ENCODE data around the gene CT55.
"Not testable (repeated sequence)": the region's sequence is repeated elsewhere in the genome, so short reads cannot be mapped to it uniquely, and the experiment has no call there.

The CT55 gene

DNA sequence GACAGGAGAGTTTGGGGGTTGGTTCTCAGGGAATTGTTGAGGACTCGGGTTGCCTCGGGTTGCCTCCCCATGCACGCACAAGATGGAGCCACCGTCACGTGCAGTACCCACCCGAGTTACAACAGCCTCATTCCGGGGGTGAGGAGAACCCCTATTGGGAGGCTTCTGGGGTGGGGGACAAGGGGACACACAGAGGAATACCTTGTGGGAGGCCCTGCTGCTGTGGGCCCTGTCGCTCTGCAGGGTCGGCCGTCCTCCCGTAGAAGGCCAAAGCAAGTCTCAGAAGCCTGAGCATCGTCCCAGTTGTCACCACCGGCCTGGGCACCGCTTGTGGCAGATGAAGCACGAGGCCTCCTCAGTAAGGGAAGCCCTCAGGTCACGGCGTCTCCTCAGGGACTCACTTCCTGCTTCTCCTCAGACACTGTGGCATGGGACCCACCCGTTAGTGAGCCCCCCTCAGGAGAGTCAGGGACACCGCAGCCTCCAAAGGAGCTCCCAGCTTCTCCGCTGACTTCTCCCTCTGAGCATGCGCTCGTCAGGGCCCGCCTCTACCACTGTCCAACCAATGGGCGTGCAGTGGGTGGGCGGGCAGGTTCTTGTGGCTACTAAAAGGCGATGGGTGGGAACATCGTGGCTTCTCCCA, at the start of gene CT55:
TSS of gene CT55 (minus strand) at position 522 of the 643 bp plus-strand sequence. CDS start at position 295, 227 bp downstream.
- DNase-seq: no peak

- DNase-seq: no peak
Observed at GRCh38 chrX:135213200-135213844, 42.1 kb upstream of the CT55 start.

DNA sequence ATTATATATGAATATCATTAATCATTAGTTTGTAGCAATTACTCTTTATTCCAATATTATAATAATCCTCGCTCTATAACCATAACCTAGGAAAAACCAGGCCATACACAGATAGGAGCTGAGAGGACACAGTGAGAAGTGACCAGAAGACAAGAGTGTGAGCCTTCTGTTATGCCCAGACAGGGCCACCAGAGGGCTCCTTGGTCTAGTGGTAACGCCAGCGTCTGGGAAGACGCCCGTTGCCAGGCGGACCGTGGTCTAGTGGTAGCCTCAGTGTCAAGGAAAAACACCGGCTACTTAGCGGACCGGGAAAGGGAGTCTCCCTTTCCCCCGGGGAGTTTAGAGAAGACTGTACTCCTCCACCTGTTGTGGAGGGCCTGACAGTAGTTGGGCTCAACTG, 35.2 kb upstream of the CT55 start:
- not testable (repeated sequence) for DNase-seq

DNA sequence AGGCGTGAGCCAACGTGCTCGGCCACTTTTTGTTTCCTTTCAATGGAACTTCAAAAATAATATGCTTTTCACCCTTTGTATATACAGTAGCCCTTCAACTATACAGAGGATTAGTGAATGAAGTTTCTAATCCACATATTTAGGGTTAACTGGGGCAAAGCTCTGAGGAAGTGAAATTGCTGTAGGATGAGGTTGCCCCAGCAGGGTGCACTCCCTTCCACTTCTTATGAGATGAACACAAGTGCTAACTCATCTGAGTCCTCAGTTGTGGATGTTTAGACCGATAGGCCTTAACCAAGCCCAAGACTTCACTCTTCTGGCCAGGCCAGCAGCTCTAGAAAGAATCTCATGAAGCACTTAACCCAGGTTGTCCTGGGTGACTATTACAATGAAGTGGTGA, 29.1 kb upstream of the CT55 start:
- DNase-seq: no peak

- no peak for DNase-seq
Observed at GRCh38 chrX:135194684-135195083, 23.5 kb upstream of the CT55 start.

- DNase-seq: no peak
Observed at GRCh38 chrX:135193740-135194139, 22.5 kb upstream of the CT55 start.

DNA sequence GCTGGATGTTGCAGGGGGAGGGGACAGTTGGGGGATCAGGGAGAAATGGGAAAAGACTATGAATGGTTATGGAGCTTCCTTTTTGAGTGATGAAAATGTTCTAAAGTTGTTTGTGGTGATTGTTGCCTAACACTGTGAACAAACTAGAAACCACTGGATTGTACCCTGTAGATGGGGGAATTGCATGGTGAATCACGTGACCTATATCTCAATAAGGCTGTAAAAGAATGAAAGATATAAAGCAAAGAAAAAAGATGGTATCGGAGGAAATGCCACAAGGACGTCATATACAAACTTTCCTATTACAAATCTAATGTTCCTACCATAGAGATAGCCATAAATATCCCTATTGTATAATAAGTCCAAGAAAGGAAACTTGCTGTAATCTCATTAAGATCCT, 20.6 kb upstream of the CT55 start:
- DNase-seq: no peak

- DNase-seq: no peak
Observed at GRCh38 chrX:135185795-135186443, 14.7 kb upstream of the CT55 start.

DNA sequence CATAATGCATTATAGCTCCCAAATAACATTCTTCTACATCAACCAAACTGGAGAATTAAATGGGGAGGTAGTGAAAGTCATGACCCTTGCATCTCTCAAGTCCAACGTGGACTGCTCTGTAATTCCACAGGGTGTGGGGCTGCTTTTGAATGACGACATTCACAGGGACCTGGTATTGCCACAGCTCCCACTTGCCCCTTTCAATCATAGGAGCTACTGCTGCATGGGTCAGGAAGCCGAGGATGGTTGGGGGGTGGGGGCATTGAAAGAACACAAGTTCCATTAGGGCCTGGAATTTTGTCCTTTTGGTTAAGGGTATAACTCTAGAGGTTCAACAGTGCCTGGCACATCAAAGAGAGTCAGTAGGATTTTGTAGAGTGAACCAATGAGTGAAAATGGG, 7.4 kb upstream of the CT55 start:
- no peak for DNase-seq

DNA sequence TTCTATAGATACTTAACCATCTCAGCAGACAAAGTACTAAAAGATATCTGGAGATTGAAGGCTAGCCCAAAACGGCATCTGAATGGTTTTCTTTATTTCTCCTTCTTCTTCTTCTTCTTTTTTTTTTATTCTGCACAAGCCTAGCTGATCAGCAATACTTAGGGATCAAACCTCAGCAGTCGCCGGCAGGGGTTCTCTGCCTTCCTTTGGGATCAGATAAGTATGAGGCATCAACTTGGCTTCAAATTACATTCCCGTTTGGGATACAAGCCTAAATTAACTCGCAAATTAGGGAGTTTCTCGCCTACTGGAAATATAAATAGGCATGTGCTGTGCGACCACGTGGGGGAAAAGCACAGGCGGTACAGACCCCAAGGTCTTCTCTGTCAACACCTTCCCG, 730 bp downstream of the CT55 start:
- DNase-seq: no peak

GRCh38 chrX:135169534-135169933, 1.7 kb downstream of the CT55 start:
- DNase-seq: not testable (repeated sequence)

- no peak for DNase-seq
Observed at GRCh38 chrX:135168486-135168885, 2.7 kb downstream of the CT55 start.

- DNase-seq: not testable (repeated sequence)
Observed at GRCh38 chrX:135154688-135155087, 16.5 kb downstream of the CT55 start.

- not testable (repeated sequence) for DNase-seq
Observed at GRCh38 chrX:135126145-135126544, 45.1 kb downstream of the CT55 start.

DNA sequence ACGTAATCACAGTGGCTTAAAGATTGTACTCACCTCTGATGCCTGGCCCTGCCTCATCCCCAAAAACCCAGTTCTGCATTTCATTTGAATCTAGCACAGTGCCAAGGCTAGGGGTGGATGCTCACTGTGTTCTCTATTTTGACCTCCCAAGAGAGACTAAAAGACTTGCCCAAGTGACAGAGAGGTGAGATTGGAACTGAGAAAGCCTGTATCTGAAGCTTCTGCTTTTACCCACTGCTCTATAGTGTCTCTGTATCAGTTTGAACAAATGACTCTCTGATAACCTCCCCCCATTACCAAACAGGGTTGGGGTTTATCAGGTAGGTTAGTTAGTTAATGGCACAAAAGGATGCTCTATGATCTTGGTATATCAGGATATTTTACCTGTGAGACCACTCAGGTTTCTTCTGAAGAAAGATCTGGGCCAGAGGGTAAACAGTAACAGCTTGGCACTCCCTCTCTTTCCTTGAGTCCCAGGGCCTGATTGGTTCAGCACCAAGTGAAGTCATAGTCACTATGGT, 51.1 kb downstream of the CT55 start, which contains the start of gene ETDB:
TSS of gene ETDB (minus strand) at position 471 of the 521 bp plus-strand sequence. CDS start 1,265 bp downstream, outside the sequence.
- DNase-seq: not testable (repeated sequence)

DNA sequence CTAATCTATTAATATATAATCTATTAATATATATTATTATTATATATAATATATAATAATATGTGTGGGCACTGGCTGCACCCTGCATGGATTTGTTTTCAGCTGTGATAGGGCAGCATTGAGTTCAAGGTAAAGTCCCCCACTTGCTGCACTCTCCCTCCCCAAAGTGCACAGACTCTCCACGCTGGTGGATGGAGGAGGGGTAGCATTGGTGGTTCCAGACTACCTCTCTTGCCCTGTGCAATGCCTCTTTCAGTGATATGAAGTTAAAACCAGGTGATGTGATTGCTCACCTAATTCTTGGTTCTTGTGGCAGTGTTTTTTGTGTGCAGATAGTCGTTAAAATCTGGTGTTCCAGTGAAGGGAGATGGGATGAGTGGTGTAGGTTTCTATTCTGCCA, 55.1 kb downstream of the CT55 start:
- DNase-seq: not testable (repeated sequence)

DNA sequence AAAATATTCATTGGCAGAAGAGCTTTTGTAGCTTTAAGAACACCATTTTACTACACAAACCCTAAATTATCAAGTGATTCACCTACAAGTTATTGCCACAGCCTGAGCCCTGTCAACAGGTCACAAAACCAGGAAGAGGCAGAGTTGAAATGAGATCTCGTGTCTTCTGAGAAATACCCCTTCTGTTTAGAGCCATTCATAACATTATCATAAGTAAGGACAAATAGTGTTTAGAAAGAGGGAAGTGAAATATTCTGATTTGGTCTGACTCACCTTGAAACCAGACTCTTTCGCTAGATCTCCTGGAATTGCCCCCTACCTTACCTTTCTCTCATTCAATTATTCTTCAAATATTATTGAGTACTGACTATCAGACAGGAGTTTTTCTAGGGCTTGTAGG, 56.8 kb downstream of the CT55 start:
- no peak for DNase-seq

DNA sequence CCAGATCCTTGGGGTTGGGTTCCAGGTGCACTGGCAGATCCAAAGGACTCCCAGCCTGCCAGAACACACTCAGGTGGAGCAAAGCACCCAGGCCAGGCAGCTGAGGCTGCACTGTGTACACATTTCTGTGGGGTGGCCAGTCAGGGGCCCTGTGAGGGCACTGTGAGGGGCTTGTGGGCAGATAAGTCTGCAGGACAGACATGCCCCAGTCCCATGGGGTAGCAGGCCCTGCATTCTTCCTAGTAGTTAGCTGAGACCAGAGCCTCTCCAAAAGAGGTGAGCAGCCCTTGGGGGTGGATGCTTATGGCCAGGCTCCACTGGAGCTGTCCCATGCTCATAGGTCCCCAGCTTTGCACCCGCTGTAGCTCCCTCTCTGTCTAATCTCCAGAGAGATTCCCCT, 58.5 kb downstream of the CT55 start:
- no peak for DNase-seq

DNA sequence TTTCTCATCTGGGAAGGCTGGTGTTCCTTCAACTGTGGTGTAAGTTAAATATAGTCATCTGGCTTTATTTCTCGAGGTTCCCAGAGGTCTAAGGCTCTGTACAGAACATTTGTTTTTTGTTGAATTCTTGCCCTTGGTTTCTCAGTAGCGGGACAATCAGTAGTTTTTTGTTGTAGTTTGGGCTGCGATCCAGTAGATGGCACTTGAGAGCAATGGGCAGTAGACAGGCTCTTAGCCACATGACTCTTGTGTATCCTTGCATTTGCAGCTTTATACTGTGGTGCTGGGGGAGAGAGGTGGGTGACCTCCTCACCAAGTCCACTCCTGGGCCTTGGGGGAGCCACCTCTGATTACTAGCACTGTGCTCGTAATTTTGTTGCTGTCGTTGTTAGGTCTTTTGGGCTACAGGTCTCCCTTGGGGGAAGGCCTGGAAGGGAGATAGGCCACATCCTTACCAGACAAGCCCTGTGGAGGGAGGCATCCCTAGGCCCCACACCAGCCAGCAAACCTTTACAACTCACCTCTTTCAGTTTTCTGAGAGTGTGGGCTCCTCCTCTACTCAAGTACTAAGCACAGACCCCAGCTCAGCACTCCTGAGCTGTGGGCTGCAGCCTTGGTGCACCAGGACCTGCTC, 59.0 kb downstream of the CT55 start:
- no peak for DNase-seq

DNA sequence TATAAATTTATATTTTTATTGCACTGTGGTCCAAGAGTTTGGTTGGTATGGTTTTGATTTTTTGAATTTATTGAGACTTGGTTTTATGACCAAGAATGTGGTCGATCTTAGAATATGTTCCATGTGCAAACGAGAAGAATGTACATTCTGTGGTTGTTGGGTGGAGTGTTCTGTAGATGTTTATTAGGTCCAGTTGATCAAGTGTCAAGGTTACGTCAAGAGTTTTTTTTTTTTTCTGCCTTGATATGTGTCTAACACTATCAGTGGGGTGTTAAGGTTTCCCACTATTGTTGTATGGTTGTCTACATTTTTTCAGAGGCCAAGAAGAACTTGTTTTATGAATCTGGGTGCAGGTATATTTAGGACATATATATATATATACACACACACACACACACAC, 61.6 kb downstream of the CT55 start:
- DNase-seq: no peak

All from GOT3 (cell line).